ENCODE data around the gene ST8SIA2. TPM values are rescaled to one million over a fixed set of nuclear protein-coding genes. Genes with fewer than 3 reads are reported as not detected.
A peak's percentile ranks its signal among the peaks of the same experiment; 100 is the strongest.

The ST8SIA2 gene
- total RNA-seq, 1 donor from 2014 or later = 11.6 TPM

- Mint-ChIP-seq H3K4me1 (peaks cover 3% of the 10 kb centered on the region), H3K36me3 (no peaks in the 10 kb centered on the region), H3K9me3 (peaks cover 20% of the 10 kb centered on the region)
Measured at GRCh38 chr15:92377083-92377789, 16.4 kb upstream of the ST8SIA2 start.

GRCh38 chr15:92383519-92384324 lies 10.0 kb upstream of the ST8SIA2 start:
- H3K27ac Mint-ChIP-seq = no peak overlapping the region
- H3K36me3 Mint-ChIP-seq = no peaks in the 10 kb centered on the region
- no peak for DNase-seq (ENCODE audit: low spot score in 2 of 2, unreplicated experiment in 2 of 2)
- H3K9me3 Mint-ChIP-seq = peaks cover 19% of the 10 kb centered on the region
- H3K4me1 Mint-ChIP-seq = no peaks in the 10 kb centered on the region
- H3K4me3 Mint-ChIP-seq = no peak overlapping the region
- TF ChIP-seq CTCF (IDR thresholded peaks at IDR 0.05; ENCODE audit: unreplicated experiment) = peak; percentile 64
- H3K27me3 Mint-ChIP-seq (ENCODE audit: low read depth) = peaks cover 72% of the 10 kb centered on the region

More at GRCh38 chr15:92377083-92377789, 16.4 kb upstream of the ST8SIA2 start:
- no peak for TF ChIP-seq CTCF (IDR thresholded peaks at IDR 0.05; ENCODE audit: unreplicated experiment)
- H3K27me3 Mint-ChIP-seq (ENCODE audit: low read depth) = peaks cover 57% of the 10 kb centered on the region
- H3K4me3 Mint-ChIP-seq = no peak overlapping the region
- no peak overlapping the region for H3K27ac Mint-ChIP-seq
- no peak for DNase-seq (ENCODE audit: low spot score in 2 of 2, unreplicated experiment in 2 of 2)

- H3K4me1 Mint-ChIP-seq = no peaks in the 10 kb centered on the region
- no peaks in the 10 kb centered on the region for H3K36me3 Mint-ChIP-seq
- no peak overlapping the region for H3K4me3 Mint-ChIP-seq
- DNase-seq (ENCODE audit: low spot score in 2 of 2, unreplicated experiment in 2 of 2) = no peak
- no peak for TF ChIP-seq CTCF (IDR thresholded peaks at IDR 0.05; ENCODE audit: unreplicated experiment)
- H3K27ac Mint-ChIP-seq = no peak overlapping the region
- peaks cover 12% of the 10 kb centered on the region for H3K9me3 Mint-ChIP-seq
- H3K27me3 Mint-ChIP-seq (ENCODE audit: low read depth) = peaks cover 73% of the 10 kb centered on the region
Measured at GRCh38 chr15:92384381-92384780, 9.3 kb upstream of the ST8SIA2 start.

- Mint-ChIP-seq H3K27me3 (ENCODE audit: low read depth) (peaks cover 77% of the 10 kb centered on the region), H3K27ac (no peak overlapping the region), H3K4me1 (no peaks in the 10 kb centered on the region), H3K4me3 (no peak overlapping the region), H3K36me3 (no peaks in the 10 kb centered on the region), H3K9me3 (peaks cover 8% of the 10 kb centered on the region)
- no peak for DNase-seq (ENCODE audit: low spot score in 2 of 2, unreplicated experiment in 2 of 2)
- TF ChIP-seq CTCF (IDR thresholded peaks at IDR 0.05; ENCODE audit: unreplicated experiment) = no peak
Measured at GRCh38 chr15:92385096-92385495, 8.6 kb upstream of the ST8SIA2 start.

GRCh38 chr15:92391640-92392039 lies 2.0 kb upstream of the ST8SIA2 start:
- H3K4me3 Mint-ChIP-seq = peak overlapping the region; percentile 20
- H3K9me3 Mint-ChIP-seq = peaks cover 5% of the 10 kb centered on the region
- H3K27ac Mint-ChIP-seq = no peak overlapping the region
- H3K36me3 Mint-ChIP-seq = peaks cover 3% of the 10 kb centered on the region
- H3K27me3 Mint-ChIP-seq (ENCODE audit: low read depth) = peaks cover 95% of the 10 kb centered on the region
- TF ChIP-seq CTCF (IDR thresholded peaks at IDR 0.05; ENCODE audit: unreplicated experiment) = no peak
- peaks cover 17% of the 10 kb centered on the region for H3K4me1 Mint-ChIP-seq
- DNase-seq (ENCODE audit: low spot score in 2 of 2, unreplicated experiment in 2 of 2) = no peak
